Urothelium cell line (cell line): ENCODE data around the gene TCEAL3.
"Not testable (repeated sequence)": the region's sequence is repeated elsewhere in the genome, so short reads cannot be mapped to it uniquely, and the experiment has no call there.

ENCODE experiments used
- DNase-seq: peaks from one replicate; pipeline ENCODE4 v3.0.0; 2011; ENCODE audit warnings: low spot score, mixed read lengths
- FAIRE-seq: peaks from 2 replicates; lab custom pipeline; 2011; peaks lifted over from hg19 to GRCh38; lab: Jason Lieb, UNC

TCEAL3 gene

GRCh38 chrX:103659460-103659859, 51.7 kb downstream of the TCEAL3 start:
- not testable (repeated sequence) for FAIRE-seq, DNase-seq
